COLO668 (cell line): ENCODE data around the gene SETD7.

Source experiments
- DNase-seq: peaks from one replicate; lab custom pipeline; 2025; ENCODE audit not compliant: unreplicated experiment; lab: John Stamatoyannopoulos, UW

The SETD7 gene

DNA sequence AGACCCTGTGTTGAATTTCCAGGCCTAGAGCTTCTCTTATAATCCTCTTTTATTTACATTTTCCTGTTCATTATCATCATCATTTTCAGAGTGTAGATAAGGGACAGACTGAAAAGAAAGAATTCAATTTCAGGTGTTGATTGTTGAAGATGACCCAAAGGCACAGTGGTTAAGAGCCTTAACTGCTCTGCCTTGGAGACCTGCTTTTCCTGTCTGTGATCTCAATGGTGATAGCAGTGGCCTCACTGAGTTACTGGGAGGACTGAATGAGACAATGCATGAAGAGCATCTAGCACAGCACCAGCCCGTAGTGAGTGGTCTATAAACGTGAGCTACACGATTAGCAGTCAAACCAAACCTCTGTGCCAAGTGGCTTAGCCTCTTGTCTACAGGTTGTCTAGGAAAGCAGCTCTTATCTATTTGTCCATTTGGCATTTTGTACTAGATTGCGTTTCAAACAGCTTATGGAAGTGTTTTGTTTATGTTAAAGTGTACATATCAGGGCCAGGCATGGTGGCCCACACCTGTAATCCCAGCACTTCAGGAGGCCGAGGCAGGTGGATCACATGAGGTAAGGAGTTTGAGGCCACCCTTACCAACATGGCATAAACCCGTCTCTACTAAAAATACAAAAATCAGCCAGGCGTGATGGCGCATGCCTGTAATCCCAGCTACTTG, 41.5 kb downstream of the SETD7 start:
- DNase-seq = no peak

DNA sequence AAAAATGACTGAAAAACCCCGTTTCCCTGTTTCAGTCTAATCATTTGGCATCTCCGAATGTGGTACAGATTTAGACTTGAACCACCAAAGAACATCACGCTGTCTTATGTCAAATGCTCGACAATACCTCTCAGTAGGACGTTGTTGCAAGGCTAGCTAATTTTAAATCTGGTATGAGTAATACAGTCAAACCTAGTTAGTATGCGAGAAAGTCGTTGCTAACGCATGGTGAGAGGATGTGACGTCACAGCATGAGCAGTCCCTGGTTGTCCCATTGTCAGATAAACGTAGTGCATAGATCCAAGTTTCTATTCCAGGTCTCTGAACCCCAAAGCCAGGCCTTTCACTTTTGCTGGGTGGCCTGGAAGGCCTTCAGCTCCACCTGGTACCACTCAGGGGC, 44.7 kb downstream of the SETD7 start:
- DNase-seq = no peak

DNA sequence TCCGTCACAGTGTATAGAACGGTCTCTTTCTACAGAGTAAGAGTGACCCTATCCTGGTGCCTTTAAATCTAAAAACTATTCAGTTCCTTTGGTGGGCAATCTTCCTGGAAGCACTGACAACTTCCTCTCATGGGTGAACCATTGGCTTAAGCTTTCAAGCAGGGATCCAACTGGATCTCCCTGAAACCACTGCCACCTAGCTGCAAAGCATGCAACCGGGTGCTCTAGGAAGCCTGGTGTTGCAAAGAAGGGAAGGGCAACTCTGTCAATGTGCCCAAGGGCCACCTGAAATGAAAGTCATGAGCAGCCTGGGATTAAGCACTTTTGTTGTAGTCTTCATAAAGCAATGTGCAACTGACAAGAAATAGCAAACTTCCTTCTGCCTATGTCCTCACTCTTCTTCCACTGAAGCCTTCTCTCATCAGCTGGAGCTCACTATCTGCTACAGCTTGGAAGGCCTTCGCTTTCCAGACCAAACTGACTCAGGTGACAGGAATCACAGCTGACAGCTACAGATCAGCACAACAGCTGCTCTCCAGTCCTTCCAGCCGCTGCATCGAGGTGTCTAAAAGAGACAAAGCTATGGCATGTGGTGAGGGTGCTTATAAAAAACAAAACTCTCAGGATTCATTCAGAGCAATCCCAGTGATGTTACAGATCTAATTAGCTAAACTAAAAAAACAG, 46.1 kb downstream of the SETD7 start:
- no peak for DNase-seq

DNA sequence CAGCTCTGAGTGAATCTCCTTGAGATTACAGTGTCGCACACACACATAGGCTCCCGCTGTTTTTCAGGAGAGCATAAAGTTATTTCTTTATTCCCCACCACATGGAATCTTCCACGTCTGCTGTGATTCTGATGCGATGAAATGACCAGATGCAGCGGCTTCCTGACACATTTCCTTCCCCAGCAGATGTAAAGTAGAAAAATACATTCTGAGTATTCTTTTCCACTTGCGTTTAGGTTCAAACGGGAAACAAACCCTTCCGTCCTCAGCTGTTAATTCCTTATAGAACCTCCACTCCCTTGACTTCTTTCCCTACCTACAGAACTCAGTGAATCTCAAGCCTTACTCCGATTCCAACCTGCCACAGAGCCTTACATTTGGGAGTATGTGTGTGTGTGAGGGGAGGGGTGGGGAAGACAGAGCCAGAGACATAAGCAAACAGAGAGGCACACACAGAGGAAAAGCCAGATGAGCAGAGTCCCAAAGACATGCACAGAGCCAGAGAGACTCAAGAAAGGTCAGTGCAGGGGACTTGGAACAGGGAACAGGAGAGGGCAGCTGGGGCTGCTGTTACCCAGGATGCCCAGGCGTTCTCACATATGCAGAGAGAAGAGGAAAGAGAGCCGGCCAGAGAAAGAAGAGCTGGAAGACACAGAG, 47.3 kb downstream of the SETD7 start:
- DNase-seq = no peak

DNA sequence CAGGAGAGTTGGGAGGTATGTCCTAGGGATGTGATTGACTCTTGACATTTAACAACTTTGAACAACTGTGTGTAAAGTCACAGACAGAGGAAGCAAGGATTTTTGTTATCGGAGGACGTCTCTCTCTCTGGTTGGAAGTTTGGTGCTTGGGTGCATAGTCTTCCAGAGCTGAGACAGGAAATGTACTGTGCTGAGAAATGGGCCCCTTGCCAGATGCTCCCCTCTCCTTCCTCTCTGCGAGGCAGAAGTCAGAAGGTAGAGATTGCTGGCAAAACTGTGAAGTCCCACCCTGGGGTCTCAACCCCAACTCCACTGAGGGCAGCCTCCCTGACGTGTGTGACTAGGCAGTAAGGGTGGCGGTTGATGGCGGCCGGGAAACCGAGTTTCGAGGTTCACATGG, 49.2 kb downstream of the SETD7 start:
- DNase-seq = no peak

DNA sequence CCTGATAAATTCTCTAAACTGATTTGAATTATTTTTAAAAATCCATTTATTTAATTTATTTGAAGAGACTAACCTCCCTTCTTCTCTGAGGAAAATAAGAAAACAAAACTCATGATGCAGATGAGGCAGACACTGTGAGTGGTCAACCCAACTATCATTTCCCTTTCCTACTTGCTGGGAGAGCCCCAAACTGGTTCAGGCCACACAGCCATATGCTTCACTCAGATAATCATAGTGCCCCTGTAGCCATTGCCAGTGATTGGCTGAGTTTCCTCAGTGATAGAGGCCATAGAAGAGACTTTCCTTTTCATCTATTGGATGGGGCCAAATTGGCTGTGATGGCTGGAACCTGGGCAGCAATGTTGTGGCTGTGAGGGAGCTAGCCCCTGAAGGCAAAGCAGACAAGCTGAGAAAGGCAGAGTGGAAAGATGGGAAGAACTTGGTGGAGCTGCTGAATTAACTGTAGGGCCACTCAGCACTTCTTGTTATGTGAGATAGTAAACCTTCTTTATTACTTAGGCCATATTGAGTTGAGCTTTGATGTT, 52.3 kb downstream of the SETD7 start:
- DNase-seq = no peak

DNA sequence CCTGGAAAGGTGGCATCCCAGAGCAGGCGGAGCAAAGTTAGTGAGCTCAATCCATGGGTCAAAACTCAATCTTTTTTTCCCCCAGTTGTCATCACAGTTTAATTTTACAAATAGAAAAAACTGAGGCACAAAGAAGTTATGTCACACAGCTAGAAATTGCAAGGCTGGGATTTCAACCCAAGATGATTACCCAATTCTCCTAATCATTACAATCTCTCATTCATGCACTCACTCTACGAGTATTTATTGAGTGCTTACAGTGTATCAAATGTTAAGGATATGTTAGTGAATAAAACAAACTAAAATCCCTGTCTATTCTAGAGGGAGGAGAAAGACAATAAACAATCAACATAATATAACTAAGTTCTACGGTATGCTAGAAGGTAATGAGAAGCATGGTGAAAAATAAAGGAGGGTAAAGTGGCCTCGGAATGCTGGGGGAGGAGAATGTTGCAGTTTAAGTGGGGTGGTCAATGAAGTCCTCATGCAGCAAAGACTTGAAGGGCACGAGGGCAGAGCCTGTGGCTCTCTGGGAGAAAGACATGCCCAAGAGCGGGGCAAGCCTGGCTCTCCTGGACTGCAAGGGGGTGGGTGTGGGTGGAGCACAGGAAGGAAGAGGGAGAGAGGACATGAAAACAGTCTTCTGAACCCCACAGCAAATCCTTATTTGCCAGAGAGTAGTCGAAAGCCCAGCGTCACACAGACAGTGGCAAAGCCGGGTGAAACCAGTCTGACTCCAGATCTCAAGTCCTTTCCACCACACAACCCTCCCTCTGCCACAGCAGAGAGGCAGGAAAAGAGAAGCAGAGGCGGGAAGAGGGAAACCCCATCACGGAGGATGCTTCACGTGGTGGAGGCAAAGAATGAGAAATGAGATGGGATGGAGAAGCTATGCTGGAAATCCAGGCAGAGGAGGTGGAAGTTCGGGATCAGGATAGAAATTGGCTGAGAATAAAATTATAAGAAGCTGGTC, 53.8 kb downstream of the SETD7 start:
- DNase-seq = no peak

DNA sequence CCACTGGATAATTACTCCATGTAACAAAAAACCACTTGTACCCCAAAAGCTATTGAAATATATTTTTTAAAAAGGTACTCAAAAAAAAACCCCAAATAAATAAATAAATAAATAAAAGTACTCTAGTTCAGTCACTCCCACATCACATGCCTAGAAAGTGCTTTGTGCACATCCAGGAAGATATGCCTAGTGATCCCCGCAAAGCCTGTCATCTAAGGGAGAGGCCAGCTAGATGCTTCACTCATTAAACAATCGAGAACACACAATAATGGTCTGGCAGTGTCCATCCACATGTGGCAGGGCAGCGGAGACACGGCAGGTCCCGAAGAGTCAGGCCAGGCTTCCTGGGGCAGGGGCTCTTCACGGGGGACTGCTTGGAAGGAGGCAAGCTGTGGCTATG, 54.5 kb downstream of the SETD7 start:
- no peak for DNase-seq

DNA sequence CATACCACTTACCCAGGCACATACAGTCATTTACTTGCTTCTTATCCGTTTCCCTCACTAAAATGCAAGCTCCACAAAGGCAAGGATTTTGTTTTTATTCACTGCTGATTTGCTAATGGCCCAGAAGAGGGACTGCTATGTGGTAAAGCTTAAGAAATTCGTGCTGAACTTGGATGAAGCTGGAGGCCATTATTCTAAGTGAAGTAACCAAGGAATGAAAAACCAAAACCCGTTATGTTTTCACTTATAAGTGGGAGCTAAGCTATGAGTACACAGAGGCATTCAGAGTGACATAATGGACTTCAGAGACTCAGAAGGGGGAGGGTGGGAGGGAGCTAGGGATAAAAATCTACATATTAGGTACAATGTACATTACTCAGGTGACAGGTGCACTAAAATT, 54.9 kb downstream of the SETD7 start:
- no peak for DNase-seq

DNA sequence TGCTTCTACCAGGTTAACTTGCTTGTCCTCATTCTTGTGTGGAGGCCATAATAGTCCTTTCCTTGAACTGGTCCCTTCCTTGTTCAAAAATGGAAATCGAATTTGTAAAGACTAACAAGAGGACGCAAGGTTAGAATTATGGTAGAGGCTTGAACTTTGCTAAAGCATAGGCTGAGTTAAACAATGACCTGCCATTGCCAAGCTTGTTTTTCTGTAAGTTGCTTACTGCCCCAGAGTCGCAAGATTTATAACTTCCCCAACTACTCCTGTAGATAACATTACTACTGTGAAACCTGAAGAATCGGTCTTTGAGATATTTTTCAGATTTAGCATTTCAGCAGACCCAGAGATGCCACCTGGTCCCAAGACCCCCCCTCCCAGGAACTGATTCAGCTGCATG, 56.8 kb downstream of the SETD7 start:
- DNase-seq = no peak

DNA sequence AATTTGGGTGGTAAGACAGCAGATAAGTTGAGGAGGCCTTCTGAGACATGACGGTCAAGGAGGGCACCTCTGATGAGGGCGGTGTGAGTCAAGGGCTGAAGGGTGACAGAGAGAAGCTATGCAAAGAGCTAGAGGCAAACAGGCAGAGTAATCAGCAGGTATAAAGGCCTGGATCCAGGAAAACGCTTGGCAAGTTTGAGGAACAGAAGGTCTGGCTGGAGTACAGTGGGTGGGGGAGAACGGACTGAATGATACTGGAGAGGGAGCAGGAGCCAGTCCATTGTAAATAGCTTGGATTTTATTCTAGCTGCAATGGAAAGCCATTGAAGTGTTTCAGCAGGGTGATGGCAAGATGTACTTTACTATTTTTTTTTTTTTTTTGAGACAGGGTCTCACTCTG, 62.8 kb downstream of the SETD7 start:
- DNase-seq = no peak

DNA sequence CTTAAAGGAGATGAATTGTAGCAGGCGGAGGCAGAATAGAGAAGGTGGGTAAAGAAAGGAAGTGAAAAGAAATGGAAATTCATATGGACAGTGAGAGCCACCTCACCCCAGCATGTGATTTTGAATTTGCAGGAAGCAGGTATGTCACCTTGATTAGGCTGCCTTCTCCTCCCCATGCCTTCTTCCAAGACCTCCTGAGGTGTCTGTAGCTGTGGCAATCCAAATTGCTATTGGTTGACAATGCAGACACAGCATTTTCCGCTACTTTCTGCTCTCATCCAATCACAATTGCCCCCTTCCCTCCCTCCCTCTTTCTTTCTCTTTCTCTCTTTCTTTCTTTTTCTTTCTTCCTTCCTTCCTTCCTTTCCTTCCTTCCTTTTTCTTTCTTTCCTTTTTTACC, 63.6 kb downstream of the SETD7 start:
- no peak for DNase-seq

DNA sequence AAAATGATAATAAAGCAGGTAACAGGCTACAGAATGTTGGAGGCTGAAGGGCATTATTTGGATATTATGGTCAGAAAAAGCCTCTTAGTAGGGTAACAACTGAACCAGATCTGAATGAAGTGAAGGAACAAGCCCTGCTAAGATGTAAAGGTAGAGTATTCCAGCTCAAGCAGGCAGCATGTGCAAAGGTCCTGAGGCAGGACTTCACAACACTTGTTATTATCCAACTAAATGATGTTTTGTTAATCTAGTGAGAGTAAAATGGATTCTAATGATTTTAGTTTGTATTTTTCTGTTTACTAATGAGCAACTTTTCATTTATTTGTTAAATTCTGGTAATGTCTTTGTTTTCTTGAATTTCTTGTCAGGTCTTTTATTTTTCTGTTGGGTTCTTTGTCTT, 66.4 kb downstream of the SETD7 start:
- no peak for DNase-seq

DNA sequence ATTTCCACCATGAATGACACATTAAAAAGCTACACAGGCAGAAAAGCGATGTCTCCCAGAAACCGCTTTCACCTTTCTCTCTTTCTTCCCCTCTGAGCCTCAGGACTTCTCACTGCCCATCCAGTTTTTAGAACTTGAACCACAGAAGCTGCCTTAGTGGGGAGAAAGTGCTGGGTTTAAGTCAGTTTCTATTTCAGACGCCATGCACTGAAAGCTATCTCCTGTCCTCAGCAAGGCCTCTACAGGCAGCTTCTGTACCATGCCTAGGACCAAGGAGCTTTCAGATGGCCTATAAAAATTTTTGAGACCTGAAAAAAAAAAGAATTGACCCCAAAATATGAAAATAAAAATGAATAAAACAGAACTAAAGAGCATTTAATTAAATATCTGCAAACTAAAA, 67.6 kb downstream of the SETD7 start:
- DNase-seq = no peak

DNA sequence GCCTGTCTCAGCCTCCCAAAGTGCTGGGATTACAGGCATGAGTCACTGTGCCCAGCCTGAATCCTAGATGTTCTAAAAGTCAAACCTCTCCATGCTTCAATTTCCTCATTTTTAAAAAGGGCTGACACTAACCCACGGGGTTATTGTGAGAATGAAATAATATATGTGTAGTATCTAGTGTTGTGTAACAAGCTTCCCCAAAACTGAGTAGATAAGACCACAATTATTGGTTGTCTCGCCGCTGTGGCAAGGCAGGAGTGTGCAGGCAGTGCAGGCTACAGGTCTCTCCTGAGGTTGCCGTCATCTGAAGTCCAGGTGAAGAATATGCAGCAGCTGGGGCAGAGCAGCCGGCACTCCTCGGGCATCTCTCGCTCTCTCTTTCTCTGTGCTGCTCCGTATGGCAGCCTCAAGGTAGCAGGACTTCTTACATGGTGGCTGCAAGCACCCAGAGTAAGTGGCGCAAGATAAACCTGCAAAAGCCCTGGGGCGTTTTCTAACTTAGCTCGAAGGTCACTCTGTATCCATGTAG, 71.2 kb downstream of the SETD7 start:
- DNase-seq = no peak

DNA sequence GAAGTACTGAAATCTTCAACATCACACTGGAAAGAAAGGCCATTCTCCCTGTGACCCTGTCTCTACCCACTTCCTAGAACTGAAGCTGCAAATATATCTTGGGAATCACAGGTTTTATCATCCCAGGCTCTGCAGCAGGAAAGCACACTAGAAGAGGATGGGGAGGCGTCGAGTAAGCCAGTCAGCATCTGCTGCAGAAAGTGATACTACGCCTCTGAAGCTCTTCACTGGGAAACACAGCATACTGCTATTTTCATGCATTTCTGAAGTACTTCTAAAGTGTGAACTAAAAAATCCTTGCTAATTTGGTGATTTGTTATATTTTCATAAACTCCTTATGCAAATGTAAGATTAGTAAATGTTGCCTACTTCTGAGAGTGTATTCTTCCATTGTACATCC, 73.0 kb downstream of the SETD7 start:
- no peak for DNase-seq

DNA sequence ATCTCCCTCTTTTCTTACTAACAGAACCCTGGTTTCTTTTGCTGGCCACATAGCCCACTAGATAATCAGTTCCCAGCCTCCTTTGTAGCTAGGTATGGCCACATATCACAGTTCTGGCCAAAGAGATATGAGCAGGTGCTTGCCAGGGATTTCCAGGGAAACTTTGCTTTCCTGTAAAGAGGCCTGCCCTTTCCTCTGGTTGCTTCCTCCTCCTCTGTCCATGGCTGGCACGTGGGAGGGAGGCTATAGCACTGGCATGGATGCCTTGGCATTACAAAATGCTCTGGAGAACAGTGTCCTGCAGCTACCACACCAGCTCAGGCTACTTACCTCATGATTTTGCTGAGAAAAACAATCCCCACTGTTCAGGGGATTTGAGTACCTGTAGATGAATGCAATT, 74.6 kb downstream of the SETD7 start:
- no peak for DNase-seq

DNA sequence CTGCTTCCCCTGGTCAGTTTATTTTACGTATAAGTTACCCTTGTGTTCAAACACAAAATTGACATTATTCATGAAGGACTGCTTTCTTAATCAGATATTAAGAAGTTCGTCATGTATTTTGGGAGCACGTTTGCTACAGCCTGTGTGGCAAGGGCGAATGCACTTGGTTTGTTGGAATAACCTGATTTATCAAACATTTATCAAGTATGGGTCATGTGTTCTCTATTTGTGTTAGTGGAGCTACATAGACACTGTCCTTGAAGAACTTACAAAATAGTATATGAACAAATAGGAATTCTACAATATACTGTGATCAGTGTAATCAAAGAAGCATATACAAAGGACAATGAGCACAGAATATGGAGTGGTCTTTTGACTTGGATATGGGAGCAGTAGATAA, 79.7 kb downstream of the SETD7 start:
- no peak for DNase-seq

DNA sequence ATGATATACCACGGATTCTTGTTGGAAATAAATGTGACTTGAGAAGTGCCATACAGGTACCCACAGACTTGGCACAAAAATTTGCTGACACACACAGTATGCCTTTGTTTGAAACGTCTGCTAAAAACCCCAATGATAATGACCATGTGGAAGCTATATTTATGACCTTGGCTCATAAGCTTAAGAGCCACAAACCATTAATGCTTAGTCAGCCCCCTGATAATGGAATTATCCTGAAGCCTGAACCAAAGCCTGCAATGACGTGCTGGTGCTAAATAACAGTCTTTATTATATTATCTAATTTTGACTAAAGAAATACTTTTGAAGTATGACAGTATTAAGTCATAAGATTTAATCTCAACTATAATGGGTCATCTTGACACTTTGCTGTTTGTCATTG, 83.2 kb downstream of the SETD7 start:
- no peak for DNase-seq

DNA sequence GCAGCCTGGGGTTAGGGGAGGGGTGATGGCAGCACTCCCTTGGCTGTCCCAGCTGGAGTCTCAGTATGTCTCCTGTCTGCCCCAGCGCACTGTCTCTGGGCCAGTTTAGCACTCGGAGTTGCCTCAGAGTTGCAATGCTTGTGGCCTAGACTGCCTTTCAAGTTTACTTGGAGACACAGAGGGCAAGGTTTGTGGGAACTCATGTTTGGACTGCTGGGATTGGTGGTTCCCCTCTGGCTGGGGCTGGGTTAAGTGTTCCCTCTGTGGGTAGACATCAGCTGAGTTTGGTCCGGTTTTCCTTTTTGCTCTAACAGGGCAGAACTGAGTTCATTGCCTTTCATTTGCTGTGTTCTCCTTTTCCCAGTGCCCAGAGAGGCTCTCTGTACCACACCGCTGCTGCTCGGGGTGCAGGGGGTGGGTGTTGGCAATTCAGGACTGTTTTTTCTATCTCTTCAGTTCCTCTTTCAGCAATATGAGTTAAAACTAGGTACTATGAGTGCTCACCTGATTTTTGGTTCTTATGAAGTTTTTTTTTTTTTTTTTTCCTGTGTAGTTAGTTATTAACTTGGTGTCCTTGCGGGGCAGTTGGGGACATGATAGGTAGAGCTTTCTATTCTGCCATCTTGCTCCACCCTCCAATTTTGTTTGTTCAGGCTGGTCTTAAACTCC, 84.9 kb downstream of the SETD7 start:
- DNase-seq = no peak
